Loucy (cell line): Measurements from ENCODE around the gene SCUBE2.

Experiments
- CTCF ChIP-seq: fragments of 200-600 bp; sonication (generic); conservative IDR thresholded peaks from 2 replicates; pipeline ENCODE4 v1.5.1; 2014; ENCODE audit warnings: mild to moderate bottlenecking, antibody characterized with exemption, low read length
- EZH2phosphoT487 ChIP-seq: fragments of 200-600 bp; IDR thresholded peaks from 2 replicates; pipeline ENCODE4 v1.6.1; 2018; ENCODE audit warnings: antibody characterized with exemption, mild to moderate bottlenecking, moderate library complexity, borderline replicate concordance

GRCh38 chr11:9038541-9038940 lies 52.9 kb downstream of the SCUBE2 start:
- no peak for TF ChIP-seq CTCF
- TF ChIP-seq EZH2phosphoT487 = no peak
